ENCODE results near the gene OR52B6.
"Not testable (repeated sequence)": the region's sequence is repeated elsewhere in the genome, so short reads cannot be mapped to it uniquely, and the experiment has no call there.

OR52B6 gene

DNA sequence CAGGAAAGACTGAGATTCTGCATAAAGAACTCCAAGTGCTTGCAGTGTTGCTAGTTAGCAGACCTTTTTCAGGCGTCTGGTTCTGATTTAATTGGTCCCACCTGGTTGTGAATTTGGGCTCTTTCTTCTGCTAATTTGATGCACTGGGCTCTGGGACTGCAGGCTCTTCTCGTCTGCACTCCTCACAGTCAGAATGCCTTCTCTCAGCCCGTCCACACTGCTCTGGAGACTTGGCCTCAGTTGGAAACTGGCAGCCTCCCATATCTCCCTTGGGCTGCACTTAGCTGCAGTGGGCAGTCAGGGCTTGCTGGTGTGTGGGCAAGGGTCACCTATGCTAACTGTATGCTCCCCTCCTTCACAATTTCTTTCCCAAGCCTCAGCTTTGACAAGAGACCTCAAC lies 17.3 kb downstream of the OR52B6 start:
- DNase-seq, result no peak

DNA sequence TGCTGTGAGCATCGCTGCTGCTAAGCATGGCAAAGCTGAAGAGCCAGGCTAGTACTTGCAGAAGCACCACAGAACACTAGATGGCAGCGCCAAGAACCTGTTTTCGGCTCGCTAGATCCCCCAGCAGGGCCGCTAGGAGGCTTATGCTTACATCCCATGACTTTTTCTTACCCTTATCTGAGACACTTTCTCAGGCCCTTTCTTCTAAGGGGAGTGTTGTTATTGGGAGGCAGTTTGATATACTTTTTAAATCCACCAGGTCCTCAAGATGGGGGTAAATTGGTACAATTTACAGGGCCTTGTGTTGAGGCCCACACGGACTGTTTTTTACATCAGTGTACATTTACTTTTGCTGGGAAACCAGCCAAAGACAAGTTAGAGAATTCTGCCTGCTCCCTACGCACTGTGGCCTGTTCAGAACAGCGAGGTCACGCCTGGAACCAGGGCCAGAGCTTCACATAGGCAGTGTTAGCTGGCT lies 19.7 kb downstream of the OR52B6 start:
- peak; percentile 95 for DNase-seq

DNA sequence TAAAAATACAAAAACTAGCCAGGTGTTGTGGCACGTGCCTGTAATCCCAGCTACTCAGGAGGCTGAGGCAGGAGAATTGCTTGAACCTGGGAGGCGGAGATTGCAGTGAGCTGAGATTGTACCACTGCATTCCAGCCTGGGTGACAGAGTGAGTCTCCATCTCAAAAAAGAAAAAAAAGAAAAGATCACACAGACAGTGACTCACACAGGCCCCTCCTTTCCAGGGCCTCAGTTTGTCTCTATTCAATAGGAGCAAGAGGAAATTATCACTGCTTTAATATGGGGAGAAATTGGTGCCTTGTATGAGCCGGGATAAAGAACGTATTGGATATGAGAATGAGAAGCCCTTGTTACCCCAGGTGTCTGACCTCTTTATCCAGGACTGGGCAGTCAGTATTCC lies 22.1 kb downstream of the OR52B6 start:
- not testable (repeated sequence) for DNase-seq

DNA sequence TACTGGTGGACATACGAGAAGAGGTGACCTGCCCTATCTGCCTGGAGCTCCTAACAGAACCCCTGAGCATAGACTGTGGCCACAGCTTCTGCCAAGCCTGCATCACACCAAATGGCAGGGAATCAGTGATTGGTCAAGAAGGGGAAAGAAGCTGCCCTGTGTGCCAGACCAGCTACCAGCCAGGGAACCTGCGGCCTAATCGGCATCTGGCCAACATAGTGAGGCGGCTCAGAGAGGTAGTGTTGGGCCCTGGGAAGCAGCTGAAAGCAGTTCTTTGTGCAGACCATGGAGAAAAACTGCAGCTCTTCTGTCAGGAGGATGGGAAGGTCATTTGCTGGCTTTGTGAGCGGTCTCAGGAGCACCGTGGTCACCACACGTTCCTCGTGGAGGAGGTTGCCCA lies 22.6 kb downstream of the OR52B6 start:
- DNase-seq, result no peak

DNA sequence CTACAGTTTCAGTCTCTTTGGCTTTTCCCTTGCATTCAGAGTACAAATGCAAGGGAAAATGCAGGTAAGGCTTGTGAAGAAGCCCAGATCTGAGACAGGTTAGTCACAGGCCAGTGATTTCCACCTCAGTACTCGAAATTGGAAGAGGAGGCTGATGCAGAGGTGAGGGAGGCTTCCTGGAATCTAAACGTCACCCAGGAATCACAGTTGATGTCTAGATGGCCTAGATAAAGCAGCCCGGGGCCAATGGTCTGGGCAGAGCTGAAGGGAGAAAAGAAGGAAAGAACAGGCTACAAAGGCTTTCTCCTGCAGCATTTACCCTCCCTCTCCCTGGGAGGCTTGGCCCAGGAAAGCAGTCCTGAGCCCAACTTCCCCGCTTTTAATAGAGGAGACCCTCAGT lies 24.2 kb downstream of the OR52B6 start:
- no peak for DNase-seq

DNA sequence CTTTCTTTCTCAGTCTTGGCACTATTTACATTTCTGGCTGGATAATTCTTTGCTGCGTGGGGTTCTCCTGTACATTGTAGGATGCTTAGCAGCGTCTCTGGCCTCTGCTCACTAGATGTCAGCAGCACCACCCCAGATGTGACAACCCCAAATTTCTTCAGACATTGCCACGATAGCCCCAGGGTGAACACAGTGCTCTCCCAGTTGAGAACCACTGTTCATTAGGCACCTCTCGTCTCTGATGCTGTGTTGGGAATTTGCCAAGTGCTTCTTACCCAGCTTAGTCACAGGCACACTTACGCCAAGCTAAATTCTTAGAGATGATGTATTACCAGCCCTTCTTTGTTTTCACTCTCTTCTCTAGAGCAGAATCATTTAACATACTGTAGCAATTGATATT lies 25.2 kb downstream of the OR52B6 start:
- no peak for DNase-seq

DNA sequence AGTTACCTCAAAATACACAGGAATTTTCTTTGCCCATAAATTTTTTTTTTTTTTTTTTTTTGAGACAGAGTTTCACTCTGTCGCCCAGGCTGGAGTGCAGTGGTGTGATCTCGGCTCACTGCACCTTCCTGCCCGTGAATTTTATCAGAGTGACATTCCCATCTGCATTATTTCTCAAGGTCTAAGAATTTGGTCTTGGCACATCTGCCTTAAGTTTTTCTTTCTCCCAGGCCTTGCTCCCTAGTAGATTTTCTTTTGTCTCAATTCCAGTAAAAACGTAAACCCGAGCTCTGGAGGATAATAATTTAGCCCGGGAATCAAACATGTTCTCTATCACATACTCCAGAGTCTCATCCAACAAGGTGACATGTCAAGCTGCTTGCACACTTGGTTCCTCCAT lies 28.1 kb downstream of the OR52B6 start:
- DNase-seq, result no peak

DNA sequence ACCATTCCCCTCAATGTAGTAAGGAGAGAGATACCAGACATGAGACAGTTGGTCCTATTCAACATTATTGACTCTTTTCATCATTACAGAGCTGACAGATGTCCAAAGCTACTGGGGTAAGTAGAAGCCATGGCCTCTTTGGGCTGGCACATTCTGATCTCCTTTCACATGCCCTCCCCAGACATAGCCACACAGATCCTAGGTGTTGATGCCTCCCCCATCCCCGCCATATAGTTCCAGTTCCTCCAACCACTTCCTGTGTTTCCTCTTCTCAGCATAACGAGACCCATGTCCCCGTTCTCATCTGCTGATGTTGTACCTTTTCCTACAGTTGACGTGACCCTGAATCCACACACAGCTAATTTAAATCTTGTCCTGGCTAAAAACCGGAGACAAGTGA lies 29.8 kb downstream of the OR52B6 start:
- DNase-seq, result no peak

DNA sequence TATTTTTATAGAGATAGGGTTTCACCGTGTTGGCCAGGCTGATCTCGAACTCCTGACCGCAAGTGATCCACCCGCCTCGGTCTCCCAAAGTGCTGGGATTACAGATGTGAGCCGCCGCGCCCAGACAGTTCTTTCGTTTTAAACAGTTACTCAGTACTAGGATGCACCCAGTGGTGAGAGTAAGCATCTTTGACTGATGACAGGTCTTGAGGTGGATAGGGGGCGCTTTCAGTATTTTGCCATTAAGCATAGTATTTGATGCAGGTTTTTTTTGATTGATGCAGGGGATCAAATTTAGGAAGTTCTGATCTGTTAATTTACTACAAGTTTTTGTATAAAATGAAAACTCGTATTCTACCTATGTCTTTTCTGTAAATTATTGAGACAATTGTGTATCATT lies 30.9 kb downstream of the OR52B6 start:
- no peak for DNase-seq

DNA sequence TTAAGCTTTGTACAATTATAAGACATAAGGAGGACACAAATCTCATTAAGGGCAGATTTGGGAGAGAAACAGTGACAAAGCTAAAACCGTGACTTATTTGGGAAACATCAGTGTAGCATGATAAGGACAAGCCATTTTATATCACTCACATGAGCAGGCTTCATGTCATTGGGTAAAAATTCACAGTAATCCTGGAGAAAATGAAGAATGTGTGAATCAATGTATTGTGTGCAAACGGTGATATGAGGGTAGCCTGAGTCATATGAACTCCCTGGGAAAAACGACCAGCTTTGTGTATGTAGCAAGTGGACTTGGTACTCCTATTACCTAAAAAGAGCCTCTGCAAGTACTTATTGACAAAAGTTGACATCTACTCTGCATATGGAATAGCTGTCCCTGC lies 38.1 kb downstream of the OR52B6 start:
- DNase-seq, result no peak

DNA sequence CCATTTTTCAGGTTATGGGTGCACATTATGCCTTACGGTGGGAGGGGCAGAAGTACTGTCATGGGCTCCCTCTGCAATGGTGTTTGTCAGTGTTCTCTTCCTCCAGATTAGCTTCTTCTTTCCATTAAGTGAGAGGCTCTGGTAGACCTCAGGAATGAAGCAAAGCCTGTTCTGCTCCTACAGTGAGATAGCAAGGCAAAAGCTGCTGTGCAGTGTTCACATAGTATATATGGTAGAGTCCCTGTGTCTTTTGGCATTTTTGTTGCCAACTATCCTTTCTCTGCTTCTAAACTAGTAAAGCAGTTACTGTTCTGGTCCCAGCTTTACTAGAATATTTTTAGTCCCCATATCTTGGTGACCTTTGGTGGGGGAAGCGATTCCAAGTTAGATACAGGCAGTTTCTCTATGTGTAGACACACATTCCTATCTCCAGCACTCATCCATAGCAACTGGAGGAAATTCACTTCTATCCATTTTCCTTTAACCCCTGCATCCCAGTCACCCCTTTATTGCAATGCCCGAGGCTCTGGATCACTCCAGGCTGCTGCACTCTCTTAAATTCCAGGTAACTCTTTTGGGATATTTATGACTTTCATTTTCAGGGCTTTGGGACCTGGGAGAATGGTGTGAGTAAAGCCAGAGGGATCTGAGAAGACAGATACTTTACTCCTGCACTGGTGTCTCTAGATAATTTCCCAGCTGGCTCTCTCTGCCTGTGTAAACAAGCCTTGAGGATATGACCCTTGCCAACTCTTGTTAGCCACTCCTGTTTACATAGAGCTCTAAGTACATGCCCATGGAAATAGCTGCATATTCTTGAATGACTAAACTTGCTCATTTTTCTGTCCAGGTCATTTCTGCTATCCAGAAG lies 40.2 kb downstream of the OR52B6 start:
- no peak for DNase-seq

DNA sequence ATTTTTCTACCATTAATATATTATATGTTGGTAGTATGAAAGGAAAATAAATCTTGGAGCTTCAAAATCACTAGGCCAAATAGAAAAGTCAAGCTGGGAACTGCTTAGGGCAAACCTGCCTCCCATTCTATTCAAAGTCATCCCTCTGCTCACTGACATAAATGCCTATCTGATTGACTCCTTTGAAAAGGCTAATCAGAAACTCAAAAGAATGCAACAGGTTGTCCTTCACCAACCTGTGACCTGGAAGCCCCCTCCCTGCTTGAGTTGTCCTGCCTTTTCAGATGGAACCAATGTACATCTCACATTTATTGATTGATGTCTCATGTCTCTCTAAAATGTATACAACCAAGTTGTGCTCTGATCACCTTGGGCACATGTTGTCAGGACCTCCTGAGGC lies 40.9 kb downstream of the OR52B6 start:
- DNase-seq, result no peak

DNA sequence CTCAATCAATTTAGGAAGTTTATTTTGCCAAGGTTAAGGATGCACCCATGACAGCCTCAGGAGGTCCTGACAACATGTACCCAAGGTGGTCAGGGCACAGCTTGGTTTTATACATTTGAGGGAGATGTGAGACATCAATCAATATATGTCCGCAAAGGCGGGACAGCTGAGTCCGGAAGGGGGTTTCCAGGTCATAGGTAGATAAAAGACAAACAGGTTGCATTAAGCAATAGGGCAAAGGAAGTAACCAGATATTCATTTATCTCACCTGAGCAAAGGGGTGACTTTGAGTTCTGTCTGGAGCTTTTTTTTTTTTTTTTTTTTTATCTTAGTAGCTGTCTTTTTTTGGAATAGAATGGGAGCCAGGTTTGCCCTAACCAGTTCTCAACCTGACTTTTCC lies 42.1 kb downstream of the OR52B6 start:
- DNase-seq, result no peak

DNA sequence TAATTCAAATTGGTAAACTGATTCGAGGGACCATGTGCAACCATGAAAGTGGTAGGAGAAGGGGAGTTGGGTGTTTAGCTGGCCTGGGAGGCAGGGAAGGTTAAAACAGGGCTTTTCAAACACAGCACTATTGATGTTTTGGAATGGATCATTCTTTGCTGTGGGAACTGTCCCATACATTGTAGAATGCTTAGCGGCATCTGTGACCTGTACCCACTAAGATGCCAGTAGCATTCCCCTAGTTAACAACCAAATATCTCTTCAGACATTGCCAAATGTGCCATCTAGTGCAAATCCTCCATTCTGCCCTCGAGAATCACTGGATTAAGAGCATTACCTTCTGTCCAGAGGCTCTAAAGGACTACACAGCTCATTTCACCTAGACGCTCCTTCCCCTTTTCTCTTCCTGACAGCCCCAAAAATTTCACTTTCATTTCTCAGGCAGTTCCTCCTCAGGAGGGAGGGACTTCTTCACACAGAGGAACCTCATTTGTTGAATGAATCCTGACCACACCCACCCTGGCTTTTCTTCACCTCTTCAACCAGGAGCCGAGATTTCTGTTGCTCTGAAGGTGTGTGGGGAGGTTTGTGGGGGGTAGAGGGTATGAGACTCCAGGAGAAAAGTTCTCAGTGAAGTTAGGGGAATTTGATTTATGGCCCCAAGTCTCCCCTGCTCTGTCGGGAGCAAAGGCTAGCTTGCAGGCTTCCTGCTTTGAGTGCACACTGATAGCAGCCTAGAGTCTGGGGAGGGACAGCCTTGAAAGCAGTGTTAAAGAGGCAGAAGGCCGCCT lies 44.0 kb downstream of the OR52B6 start, which contains the start of gene TRIM34:
Gene TRIM34 (plus strand): TSS at position 513 of the 791 bp plus-strand sequence. CDS start 7,331 bp downstream, outside the sequence.
- DNase-seq, result peak; percentile 93

DNA sequence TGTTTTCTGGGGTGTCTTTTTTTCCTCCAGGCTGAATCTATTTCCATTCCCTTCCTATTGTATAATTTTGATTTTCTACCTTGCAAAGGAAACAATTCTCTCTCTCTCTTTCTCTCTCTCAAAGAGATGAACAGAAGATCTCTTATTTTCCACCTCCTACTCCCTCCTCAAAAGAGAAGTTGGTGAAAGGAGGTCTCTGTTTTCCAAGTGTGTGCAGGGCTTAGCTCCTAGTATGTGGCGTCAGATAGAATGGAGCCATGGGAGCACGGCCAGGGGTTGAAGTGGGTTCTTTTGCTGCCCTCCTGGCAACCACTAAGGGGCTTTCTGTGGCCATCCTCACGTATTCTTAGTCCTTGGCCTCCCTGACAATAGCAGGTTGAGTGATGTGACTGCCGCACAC lies 44.6 kb downstream of the OR52B6 start:
- DNase-seq, result no peak

DNA sequence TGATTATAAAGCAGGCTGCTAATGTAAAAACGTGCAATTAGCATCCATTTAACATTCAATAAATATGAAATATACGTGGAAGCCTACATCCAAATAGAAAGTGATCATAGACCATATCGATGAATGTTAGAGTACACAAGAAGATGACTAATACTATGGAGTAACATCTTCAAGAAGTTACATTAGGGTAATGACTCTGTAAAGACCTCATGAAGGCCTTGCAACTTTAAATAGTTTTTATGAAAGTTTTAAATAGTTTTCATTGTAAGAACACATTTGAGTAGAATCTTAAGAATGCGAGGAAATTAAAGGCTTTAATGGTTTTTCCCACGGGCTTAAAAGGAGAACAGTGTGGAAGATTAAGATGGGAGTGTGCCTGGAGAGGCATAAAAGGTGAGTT lies 45.5 kb downstream of the OR52B6 start:
- no peak for DNase-seq

DNA sequence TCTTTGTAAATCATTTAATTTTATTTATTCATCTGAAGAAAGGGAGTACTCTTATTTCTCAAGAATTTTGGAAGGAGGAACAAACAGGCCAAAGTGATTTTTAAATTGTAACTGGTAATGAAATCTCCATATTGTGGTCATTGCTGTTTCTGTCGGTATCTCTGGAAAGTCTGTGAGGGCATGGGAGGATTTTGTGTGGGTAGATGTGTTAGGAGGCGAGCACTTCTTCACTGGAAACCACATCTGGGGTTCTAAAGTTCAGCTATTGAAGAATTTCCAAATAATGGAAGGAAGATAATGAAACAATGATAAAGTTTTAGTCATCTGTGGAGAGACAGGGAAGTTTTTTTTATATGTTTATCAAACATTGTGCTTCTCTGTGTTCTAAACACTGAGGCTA lies 50.7 kb downstream of the OR52B6 start:
- DNase-seq, result peak; percentile 29
